Naive thymus-derived CD4-positive, alpha-beta T cell (primary cell): ENCODE data around the gene KIF26B. TPM values are rescaled to one million over a fixed set of nuclear protein-coding genes. Genes with fewer than 3 reads are reported as not detected.

ENCODE experiments used
- ATAC-seq: fragments of 150-1000 bp; cut with Tn5 transposase; 2 replicates; pipeline ENCODE4 v1.10.0; 2021; ENCODE audit warnings: mild to moderate bottlenecking, moderate library complexity
- CTCF ChIA-PET: fragments of 350-600 bp; sonication (Branson Sonifier 250); formaldehyde crosslinking; loops from one replicate; lab custom pipeline; 2021; ENCODE audit warnings: antibody characterized with exemption; lab: Charles Lee
- POLR2A ChIA-PET: fragments of 350-600 bp; sonication (Branson Sonifier 250); formaldehyde crosslinking; loops from one replicate; lab custom pipeline; 2021; ENCODE audit warnings: antibody characterized with exemption, inconsistent platforms; lab: Charles Lee
- DNase-seq, 9 donors: peaks; one replicate each; pipeline versions ENCODE4 v3.0.0 to v3.0.0-alpha.2; 2020 to 2022; ENCODE audit warnings: mixed read lengths in 1 of 9
- H3K27ac ChIP-seq: one replicate; pipeline ENCODE4 v1.7.0; 2013; ENCODE audit warnings: mild to moderate bottlenecking, low read depth, low read length, moderate library complexity
- H3K27me3 ChIP-seq, 2 donors: one replicate each; pipeline ENCODE4 v1.7.0; 2013; ENCODE audit warnings: low read length in 2 of 2, mild to moderate bottlenecking in 2 of 2, moderate library complexity in 2 of 2; ENCODE audit not compliant: control insufficient read depth in 2 of 2, insufficient read depth in 2 of 2
- H3K36me3 ChIP-seq, 3 experiments: 1 replicate in 2 of 3; 2 replicates in 1 of 3; pipeline ENCODE4 v1.7.0; 2013; ENCODE audit warnings: low read length in 3 of 3, mild to moderate bottlenecking in 3 of 3, moderate library complexity in 1 of 3; ENCODE audit not compliant: insufficient read depth in 3 of 3, control insufficient read depth in 2 of 3
- H3K4me1 ChIP-seq, 2 donors: one replicate each; pipeline ENCODE4 v1.7.0; 2013; ENCODE audit warnings: low read length in 2 of 2, mild to moderate bottlenecking in 2 of 2, moderate library complexity in 1 of 2; ENCODE audit not compliant: control insufficient read depth in 2 of 2, insufficient read depth in 2 of 2
- H3K4me3 ChIP-seq: 2 replicates; pipeline ENCODE4 v1.7.0; 2013; ENCODE audit warnings: mild to moderate bottlenecking, low read length
- H3K9me3 ChIP-seq, 3 experiments: 1 replicate in 2 of 3; 2 replicates in 1 of 3; pipeline ENCODE4 v1.7.0; 2013; ENCODE audit warnings: low read length in 3 of 3; ENCODE audit not compliant: control insufficient read depth in 2 of 3
- H3K27ac Mint-ChIP-seq, 9 donors: one replicate each; pipeline ENCODE4 v1.8.0; 2020 to 2022; ENCODE audit warnings: mixed read lengths in 9 of 9, mild to moderate bottlenecking in 8 of 9, moderate library complexity in 5 of 9, inconsistent platforms in 2 of 9
- H3K27me3 Mint-ChIP-seq, 5 donors: one replicate each; pipeline ENCODE4 v1.8.0; 2021 to 2022; ENCODE audit warnings: mixed read lengths in 5 of 5, mild to moderate bottlenecking in 1 of 5
- H3K36me3 Mint-ChIP-seq, 5 donors: one replicate each; pipeline ENCODE4 v1.8.0; 2020 to 2022; ENCODE audit warnings: mixed read lengths in 5 of 5, mild to moderate bottlenecking in 3 of 5, inconsistent platforms in 1 of 5
- H3K4me1 Mint-ChIP-seq, 7 donors: one replicate each; pipeline ENCODE4 v1.8.0; 2020 to 2022; ENCODE audit warnings: mixed read lengths in 7 of 7, mild to moderate bottlenecking in 3 of 7, inconsistent platforms in 1 of 7
- H3K4me3 Mint-ChIP-seq, 10 donors: one replicate each; pipeline ENCODE4 v1.8.0; 2020 to 2022; ENCODE audit warnings: mild to moderate bottlenecking in 10 of 10, mixed read lengths in 10 of 10, moderate library complexity in 6 of 10, inconsistent platforms in 2 of 10
- H3K9me3 Mint-ChIP-seq, 11 donors: one replicate each; pipeline ENCODE4 v1.8.0; 2020 to 2022; ENCODE audit warnings: mixed read lengths in 11 of 11, mild to moderate bottlenecking in 4 of 11, inconsistent platforms in 1 of 11, moderate library complexity in 1 of 11
- intact Hi-C, 2 donors: fragments of 100-400 bp; cut with micrococcal nuclease; formaldehyde crosslinking; loops; one replicate each; pipeline ENCODE4 v1.15.1; 2023
- polyA plus RNA-seq, 2 donors: library from polyadenylated mRNA; unstranded; fragments of 300-500 nt; fragmentation: Illumina TruSeq; gene quantifications; one replicate each; pipeline ENCODE4 v1.2.3, GENCODE V29; 2021
- total RNA-seq, 6 experiments: library from RNA in 5 of 6; stranded (reverse) in 5 of 6; gene quantifications; 1 replicate in 5 of 6; 2 replicates in 1 of 6; pipeline ENCODE4 v1.2.3 and lab custom pipeline; 2021 to 2026

Gene KIF26B
- total and polyA plus RNA-seq, 7 experiments from 2014 or later: 0.06 to 0.24 (median 0.21) TPM; not detected in 4

DNA sequence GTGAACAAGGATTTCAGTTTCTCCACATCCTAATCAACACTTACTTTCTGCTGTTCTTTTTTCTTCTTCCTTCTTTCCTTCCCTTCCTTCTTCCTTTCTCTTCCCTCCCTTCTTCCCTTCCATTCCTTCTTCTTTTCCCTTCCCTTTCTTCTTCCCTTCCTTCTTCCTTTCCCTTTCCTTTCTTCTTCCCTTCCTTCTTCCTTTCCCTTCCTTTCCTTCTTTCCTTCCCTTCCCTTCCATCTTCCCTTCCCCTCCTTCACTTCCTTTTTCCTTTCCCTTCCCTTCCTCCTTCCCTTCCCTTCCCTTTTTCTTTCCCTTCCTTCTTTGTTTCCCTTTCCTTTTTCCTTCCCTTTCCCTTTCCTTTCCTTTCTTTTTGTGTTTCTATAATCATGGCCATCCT is 115.3 kb downstream of the KIF26B start:
- no peak overlapping the region for H3K27ac Mint-ChIP-seq

DNA sequence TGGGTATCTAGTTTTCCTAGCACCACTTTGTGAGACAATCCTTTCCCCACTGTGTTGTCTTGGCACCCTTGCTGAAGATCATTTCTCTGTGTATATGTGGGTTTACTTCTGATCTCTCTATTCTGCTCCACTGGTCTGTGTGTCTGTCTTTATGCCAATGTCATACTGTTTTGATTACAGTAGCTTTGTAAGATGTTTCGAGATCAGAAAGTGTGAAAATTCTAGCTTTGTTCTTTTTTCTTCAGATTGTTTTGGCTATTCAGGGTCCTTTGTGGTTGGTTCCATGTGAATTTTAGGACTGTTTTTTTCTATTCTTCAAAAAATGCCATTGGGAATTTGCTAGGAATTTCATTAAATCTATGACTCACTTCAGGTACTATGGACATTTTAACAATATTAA is 116.2 kb downstream of the KIF26B start:
- Histone ChIP-seq H3K4me3 (no peak overlapping the region), H3K4me1 (no peaks in the 10 kb centered on the region), H3K9me3 (no peaks in the 10 kb centered on the region), H3K27ac (no peak overlapping the region), H3K36me3 (no peaks in the 10 kb centered on the region), H3K27me3 (no peaks in the 10 kb centered on the region)
- POLR2A ChIA-PET: no interaction called here
- Mint-ChIP-seq H3K36me3 (no peaks in the 10 kb centered on the region), H3K9me3 (peaks cover 0 to 7% (median 2%) of the 10 kb centered on the region in 11 donors), H3K4me1 (no peaks in the 10 kb centered on the region), H3K27me3 (peaks cover 7 to 50% (median 21%) of the 10 kb centered on the region in 5 donors), H3K27ac (no peak overlapping the region), H3K4me3 (no peak overlapping the region)
- CTCF ChIA-PET: no interaction called here
- intact Hi-C loops: no loop called here
- ATAC-seq: no peak
- no peak for DNase-seq

More for the DNA sequence above, 115.3 kb downstream of the KIF26B start:
- Mint-ChIP-seq H3K4me1 (no peaks in the 10 kb centered on the region), H3K27me3 (peaks cover 3 to 55% (median 17%) of the 10 kb centered on the region in 5 donors), H3K9me3 (peaks cover 0 to 6% (median under 1%) of the 10 kb centered on the region in 11 donors), H3K36me3 (no peaks in the 10 kb centered on the region), H3K4me3 (no peak overlapping the region)
- ATAC-seq (no peak), DNase-seq (no peak)
- no peaks in the 10 kb centered on the region for H3K36me3 ChIP-seq
- intact Hi-C loops: no loop called here
- H3K27me3 ChIP-seq: no peaks in the 10 kb centered on the region
- H3K9me3 ChIP-seq: no peaks in the 10 kb centered on the region
- CTCF ChIA-PET: no interaction called here
- H3K4me1 ChIP-seq: no peaks in the 10 kb centered on the region
- H3K4me3 ChIP-seq: no peak overlapping the region
- H3K27ac ChIP-seq: no peak overlapping the region
- POLR2A ChIA-PET: no interaction called here

DNA sequence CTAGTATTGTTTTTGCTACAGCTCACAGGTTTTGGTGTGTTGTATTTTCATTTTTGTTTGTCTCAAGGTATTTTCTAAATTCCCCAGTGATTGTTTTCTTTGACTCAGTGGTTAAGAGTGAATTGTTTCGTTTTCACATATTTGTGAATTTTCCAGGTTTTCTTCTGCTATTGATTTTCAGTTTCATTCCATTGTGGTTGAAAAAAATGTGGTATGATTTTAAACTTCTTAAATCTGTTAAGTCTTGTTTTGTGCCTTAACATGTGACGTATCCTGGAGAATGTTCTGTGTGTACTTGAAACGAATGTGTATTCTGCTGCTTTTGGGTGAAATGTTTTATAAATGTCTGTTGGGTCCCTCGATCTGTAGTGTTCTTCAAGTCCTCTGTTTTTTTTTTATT is 117.9 kb downstream of the KIF26B start:
- intact Hi-C loops: no loop called here
- Histone ChIP-seq H3K27me3 (no peaks in the 10 kb centered on the region), H3K4me1 (no peaks in the 10 kb centered on the region), H3K36me3 (no peaks in the 10 kb centered on the region), H3K4me3 (no peak overlapping the region), H3K9me3 (no peaks in the 10 kb centered on the region), H3K27ac (no peak overlapping the region)
- POLR2A ChIA-PET: no interaction called here
- no peaks in the 10 kb centered on the region for H3K4me1 Mint-ChIP-seq
- H3K4me3 Mint-ChIP-seq: no peak overlapping the region
- no peaks in the 10 kb centered on the region for H3K36me3 Mint-ChIP-seq
- ATAC-seq: no peak
- H3K9me3 Mint-ChIP-seq: peaks cover 0 to 7% (median 2%) of the 10 kb centered on the region in 11 donors
- CTCF ChIA-PET: no interaction called here
- DNase-seq: no peak
- no peak overlapping the region for H3K27ac Mint-ChIP-seq
- H3K27me3 Mint-ChIP-seq: peaks cover 11 to 56% (median 31%) of the 10 kb centered on the region in 5 donors

DNA sequence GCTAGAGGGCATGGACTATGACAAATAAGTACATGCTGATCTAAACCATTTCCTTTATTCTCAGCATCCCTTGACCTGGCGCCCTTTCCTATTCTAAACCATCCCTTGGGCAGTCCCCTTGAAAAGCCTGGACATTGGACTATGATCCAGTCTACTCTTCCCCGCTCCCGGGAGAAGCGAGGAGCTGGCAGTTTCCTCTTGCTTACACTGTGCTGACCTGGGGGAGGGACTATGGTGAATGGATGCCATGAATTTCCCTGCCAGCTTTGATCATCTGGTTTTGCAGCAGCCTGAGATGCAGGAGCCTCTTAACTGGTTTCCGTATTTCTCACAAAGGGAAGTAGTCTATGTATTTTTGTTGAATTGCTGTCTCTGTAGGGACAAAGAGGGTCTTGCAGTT is 121.7 kb downstream of the KIF26B start:
- Histone ChIP-seq H3K27me3 (no peaks in the 10 kb centered on the region), H3K4me1 (no peaks in the 10 kb centered on the region), H3K9me3 (no peaks in the 10 kb centered on the region), H3K27ac (no peak overlapping the region), H3K4me3 (no peak overlapping the region), H3K36me3 (no peaks in the 10 kb centered on the region)
- Mint-ChIP-seq H3K4me1 (no peaks in the 10 kb centered on the region), H3K36me3 (no peaks in the 10 kb centered on the region), H3K4me3 (no peak overlapping the region), H3K27me3 (peaks cover 11 to 46% (median 36%) of the 10 kb centered on the region in 5 donors), H3K9me3 (peaks cover 0 to 7% (median 2%) of the 10 kb centered on the region in 11 donors), H3K27ac (no peak overlapping the region)
- CTCF ChIA-PET: no interaction called here
- DNase-seq (no peak), ATAC-seq (no peak)
- intact Hi-C loops: no loop called here
- POLR2A ChIA-PET: no interaction called here

DNA sequence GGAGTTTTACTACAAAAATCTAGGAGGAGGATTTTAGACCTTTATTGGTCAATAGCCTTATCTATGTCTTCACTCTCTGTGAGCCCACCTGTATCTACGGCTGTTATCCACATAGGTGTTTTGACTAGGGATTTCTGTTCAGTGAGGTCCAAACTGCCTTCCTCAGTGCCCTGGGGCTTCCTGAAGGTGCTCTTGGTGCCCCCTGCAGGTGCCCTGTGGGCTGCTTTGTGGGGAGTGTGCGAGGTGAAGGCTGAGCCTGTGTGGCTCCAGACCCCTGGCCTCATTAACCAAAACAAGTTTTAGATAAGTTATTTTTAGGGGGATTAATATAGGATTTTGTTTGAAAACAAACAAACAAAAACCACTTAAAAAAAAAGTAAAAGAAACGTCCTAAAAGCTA is 122.5 kb downstream of the KIF26B start:
- no peaks in the 10 kb centered on the region for H3K27me3 ChIP-seq
- Mint-ChIP-seq H3K4me1 (no peaks in the 10 kb centered on the region), H3K36me3 (no peaks in the 10 kb centered on the region), H3K27ac (no peak overlapping the region), H3K9me3 (peaks cover 0 to 7% (median 2%) of the 10 kb centered on the region in 11 donors), H3K4me3 (no peak overlapping the region), H3K27me3 (peaks cover 11 to 41% (median 36%) of the 10 kb centered on the region in 5 donors)
- DNase-seq: no peak
- H3K27ac ChIP-seq: no peak overlapping the region
- no peak for ATAC-seq
- ChIA-PET POLR2A (no interaction called here), CTCF (no interaction called here)
- H3K4me1 ChIP-seq: no peaks in the 10 kb centered on the region
- H3K4me3 ChIP-seq: no peak overlapping the region
- intact Hi-C loops: no loop called here
- no peaks in the 10 kb centered on the region for H3K36me3 ChIP-seq
- H3K9me3 ChIP-seq: no peaks in the 10 kb centered on the region

DNA sequence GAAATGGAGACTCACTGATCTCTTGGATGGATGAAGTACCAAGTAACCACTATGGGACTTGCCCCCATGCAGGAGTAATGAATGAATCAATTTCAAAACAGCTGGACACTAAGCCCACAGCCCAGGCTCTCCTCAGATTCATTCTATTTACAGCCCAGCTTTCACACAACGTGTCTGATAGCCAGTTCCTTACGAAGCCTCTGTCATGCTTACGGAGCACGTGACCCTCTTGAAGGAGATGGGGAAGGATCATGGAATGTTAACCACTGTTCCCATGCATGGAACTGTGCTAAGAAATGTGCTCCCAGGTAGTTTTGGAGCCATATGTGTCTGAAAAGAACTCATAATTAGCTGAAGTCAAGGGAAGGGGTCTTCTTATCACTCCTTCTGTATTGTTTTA is 124.1 kb downstream of the KIF26B start:
- CTCF ChIA-PET: no interaction called here
- Histone ChIP-seq H3K4me1 (no peaks in the 10 kb centered on the region), H3K27ac (no peak overlapping the region), H3K4me3 (no peak overlapping the region), H3K9me3 (no peaks in the 10 kb centered on the region), H3K36me3 (no peaks in the 10 kb centered on the region), H3K27me3 (no peaks in the 10 kb centered on the region)
- POLR2A ChIA-PET: interaction anchor here (0.6 kb wide), 1 partner anchor 1214 kb away, joined by 3 read pairs; no protein-coding TSS in a partner anchor
- Mint-ChIP-seq H3K27ac (no peak overlapping the region), H3K9me3 (peaks cover 0 to 17% (median 3%) of the 10 kb centered on the region in 11 donors), H3K4me3 (no peak overlapping the region), H3K27me3 (peaks cover 8 to 36% (median 32%) of the 10 kb centered on the region in 5 donors), H3K4me1 (no peaks in the 10 kb centered on the region), H3K36me3 (no peaks in the 10 kb centered on the region)
- ATAC-seq (no peak), DNase-seq (no peak)
- intact Hi-C loops: no loop called here

DNA sequence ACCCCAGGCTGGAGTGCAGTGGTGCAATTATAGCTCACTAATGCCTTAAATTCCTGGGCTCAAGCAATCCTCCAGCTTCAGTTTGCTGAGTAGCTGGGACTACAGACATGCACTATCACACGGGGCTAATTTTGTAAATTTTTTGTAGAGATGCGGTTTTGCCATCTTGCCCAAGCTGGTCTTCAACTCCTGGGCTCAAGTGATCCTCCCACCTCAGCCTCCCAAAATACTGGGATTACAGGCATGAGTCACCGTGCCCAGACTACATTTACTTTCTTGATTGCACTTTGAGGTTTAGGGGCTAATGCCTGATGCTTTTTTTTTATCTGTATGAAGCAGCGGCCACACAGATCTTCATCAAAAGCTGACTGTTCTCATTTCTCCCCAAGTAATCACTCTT is 124.6 kb downstream of the KIF26B start:
- ATAC-seq: no peak
- intact Hi-C loops: no loop called here
- no peaks in the 10 kb centered on the region for H3K36me3 ChIP-seq
- Mint-ChIP-seq H3K4me1 (no peaks in the 10 kb centered on the region), H3K36me3 (no peaks in the 10 kb centered on the region), H3K9me3 (peaks cover 0 to 17% (median 3%) of the 10 kb centered on the region in 11 donors), H3K4me3 (no peak overlapping the region), H3K27me3 (peaks cover 8 to 36% (median 29%) of the 10 kb centered on the region in 5 donors), H3K27ac (no peak overlapping the region)
- POLR2A ChIA-PET: interaction anchor here (0.6 kb wide), 1 partner anchor 1213 kb away, joined by 3 read pairs; no protein-coding TSS in a partner anchor
- DNase-seq: no peak
- H3K4me1 ChIP-seq: no peaks in the 10 kb centered on the region
- H3K9me3 ChIP-seq: no peaks in the 10 kb centered on the region
- CTCF ChIA-PET: no interaction called here
- no peaks in the 10 kb centered on the region for H3K27me3 ChIP-seq
- H3K27ac ChIP-seq: no peak overlapping the region
- H3K4me3 ChIP-seq: no peak overlapping the region
